Retinal pigment epithelial cell (primary cell): ENCODE measurements around the gene PPIL6.

ENCODE experiments used
- DNase-seq: peaks from one replicate; pipeline ENCODE4 v3.0.0-alpha.2; 2010; ENCODE audit warnings: low read depth
- H3K4me3 ChIP-seq: 2 replicates; pipeline ENCODE4 v1.5.1; 2011; ENCODE audit warnings: mild to moderate bottlenecking, low read length, control low read depth, moderate library complexity
- CTCF ChIP-seq: conservative IDR thresholded peaks from 2 replicates; pipeline ENCODE4 v1.5.1; 2011; ENCODE audit warnings: low read depth, low read length, control low read depth, inconsistent platforms

PPIL6 gene

GRCh38 chr6:109453594-109454495, 13.4 kb upstream of the PPIL6 start:
- TF ChIP-seq CTCF = no peak
- no peak overlapping the region for H3K4me3 ChIP-seq
- DNase-seq = no peak

GRCh38 chr6:109453156-109453555, 12.7 kb upstream of the PPIL6 start:
- no peak for DNase-seq
- no peak for TF ChIP-seq CTCF
- H3K4me3 ChIP-seq = no peak overlapping the region

- no peak for TF ChIP-seq CTCF
- no peak overlapping the region for H3K4me3 ChIP-seq
- DNase-seq = no peak
Measured at GRCh38 chr6:109452181-109452580, 11.8 kb upstream of the PPIL6 start.

GRCh38 chr6:109451376-109451775, 10.9 kb upstream of the PPIL6 start:
- no peak for TF ChIP-seq CTCF
- DNase-seq = no peak
- no peak overlapping the region for H3K4me3 ChIP-seq

- no peak overlapping the region for H3K4me3 ChIP-seq
- TF ChIP-seq CTCF = no peak
Measured at GRCh38 chr6:109450801-109451200, 10.4 kb upstream of the PPIL6 start.

GRCh38 chr6:109449795-109450673, 9.6 kb upstream of the PPIL6 start:
- TF ChIP-seq CTCF = no peak
- no peak for DNase-seq
- no peak overlapping the region for H3K4me3 ChIP-seq

More at GRCh38 chr6:109450801-109451200, 10.4 kb upstream of the PPIL6 start:
- no peak for DNase-seq
